DMS 273 treated with DMSO at 0.1 percent for 48 hours (cell line): ENCODE measurements around the gene TKFC.
"Not testable (repeated sequence)": the region's sequence is repeated elsewhere in the genome, so short reads cannot be mapped to it uniquely, and the experiment has no call there.

Source experiments
- DNase-seq: peaks from one replicate; lab custom pipeline; 2025; lab: John Stamatoyannopoulos, UW

TKFC gene

DNA sequence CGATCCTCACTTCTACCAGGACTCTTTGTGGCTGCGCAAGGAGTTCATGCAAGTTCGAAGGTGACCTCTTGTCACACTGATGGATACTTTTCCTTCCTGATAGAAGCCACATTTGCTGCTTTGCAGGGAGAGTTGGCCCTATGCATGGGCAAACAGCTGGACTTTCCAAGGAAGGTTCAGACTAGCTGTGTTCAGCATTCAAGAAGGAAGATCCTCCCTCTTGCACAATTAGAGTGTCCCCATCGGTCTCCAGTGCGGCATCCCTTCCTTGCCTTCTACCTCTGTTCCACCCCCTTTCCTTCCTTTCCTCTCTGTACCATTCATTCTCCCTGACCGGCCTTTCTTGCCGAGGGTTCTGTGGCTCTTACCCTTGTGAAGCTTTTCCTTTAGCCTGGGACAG, 35.6 kb downstream of the TKFC start:
- no peak for DNase-seq

DNA sequence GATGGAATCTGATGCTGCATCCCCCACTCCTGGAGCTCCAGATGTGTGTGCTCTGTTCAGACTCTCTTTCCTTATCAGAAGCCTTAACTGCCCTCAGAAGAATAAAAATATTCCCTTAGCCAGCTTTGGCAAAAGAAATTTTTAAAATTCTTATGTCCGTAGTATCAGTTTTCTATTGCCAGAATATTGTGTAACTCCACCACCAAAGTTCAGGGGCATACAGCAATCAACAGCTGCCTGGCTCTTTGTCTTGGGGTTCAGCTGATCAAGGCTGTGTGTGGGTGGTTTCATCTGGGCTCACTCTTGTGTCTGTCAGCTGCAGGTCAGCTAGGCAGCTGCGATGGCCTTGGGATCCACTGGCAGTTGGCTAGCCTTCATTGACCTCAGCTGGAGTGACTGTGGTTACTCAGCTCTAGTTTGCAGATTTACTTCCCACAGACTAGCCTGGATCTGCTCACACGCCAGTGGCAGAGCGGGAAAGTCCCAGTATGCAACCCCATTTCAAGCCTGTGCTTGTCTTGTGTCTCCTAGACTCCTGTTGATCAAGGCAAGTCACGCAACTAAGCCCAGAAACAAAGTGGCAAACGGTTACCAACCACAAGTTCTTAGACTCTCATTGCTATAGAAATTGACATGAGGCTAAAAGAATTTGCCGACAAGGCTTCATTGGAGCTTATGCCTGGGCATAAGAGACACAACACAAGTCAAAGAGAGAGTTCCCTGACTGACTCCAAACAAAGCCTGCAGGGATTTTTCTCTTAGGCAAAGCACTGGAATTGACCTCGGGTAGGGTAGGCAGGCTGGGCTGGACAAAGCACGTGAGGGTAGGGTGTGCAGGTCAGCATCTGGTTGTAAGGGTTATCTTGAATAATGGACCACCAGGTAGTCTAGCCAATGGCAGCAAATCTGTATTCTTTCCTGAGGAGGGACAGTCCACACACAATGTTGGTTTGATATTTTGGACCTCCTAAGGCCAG, 36.6 kb downstream of the TKFC start:
- no peak for DNase-seq

DNA sequence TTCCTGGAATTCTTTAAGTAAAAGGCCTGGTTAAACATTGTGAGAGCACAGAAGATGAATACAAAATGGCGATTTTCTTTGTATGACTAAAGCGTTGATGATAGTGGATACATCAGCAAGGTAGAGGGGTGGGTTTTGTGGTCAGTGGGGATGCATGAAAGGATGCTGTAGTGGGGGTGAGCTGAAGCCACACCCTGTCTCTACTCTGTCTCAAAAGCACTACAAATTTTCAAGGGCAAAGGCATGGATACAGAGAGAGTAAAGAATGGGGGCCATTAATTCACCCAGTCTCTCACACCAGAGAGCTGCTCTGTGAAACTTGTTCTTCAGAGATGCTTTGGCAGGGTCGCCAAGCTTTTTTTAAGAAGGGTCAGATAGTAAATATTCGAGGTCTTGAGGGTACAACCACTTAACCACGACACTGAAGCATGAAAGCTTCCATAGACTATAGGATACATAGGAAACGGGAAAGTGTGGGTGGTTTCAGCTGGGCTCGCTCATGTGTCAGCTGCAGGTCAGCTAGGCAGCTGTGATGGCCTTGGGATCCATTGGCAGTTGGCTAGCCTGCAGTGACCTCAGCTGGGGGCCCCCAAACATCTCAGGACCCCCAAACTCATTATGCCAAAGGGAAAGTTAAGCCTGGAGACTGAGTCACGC, 37.4 kb downstream of the TKFC start:
- DNase-seq, result no peak

DNA sequence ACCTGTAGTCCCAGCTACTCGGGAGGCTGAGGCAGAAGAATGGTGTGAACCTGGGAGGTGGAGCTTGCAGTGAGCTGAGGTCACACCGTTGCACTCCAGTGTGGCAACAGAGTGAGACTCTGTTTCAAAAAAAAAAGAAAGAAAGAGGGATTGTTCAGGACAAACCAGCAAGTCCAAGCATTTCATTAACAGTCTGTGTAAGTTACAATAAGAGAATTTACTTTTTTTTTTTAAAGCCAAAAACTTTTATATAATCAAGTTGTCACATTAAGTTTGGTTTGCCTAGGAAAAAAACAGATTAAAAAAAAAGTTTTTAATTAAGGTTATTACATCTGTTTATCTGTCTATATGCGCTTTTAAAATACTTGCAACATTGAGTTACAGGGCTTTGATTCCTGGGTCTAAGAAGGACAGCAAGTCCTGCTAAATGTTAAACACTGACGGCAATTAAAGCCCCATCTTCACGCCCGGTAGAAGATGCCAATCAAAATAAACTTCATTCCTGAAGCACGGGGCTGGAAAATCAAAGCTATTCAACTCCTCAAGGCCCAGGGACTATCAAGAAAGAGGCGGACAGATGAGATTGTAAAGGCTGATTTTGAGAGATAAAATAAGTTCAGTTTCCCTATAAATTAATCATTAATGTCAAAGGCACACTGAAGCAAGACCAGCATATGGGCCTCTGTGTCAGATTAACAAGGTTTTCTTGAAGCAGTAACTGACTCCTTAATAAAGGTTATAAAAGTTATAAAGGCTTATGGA, 39.8 kb downstream of the TKFC start:
- no peak for DNase-seq

DNA sequence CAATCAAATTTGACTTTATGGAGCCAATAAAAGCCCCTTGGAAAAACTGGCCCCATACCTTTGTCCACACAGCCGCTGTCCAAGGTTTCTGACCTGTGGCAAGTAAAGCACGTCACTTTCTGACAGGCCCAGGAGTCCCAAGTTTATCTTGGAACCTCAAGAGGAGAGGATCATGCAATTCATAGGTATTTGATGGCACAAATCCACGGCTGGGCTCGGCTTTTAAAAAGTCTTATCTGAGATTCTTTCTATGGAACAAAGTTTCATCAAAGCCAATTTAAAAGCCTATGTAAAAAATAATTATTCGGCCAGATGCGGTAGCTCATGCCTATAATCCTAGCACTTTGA, 42.7 kb downstream of the TKFC start:
- no peak for DNase-seq

DNA sequence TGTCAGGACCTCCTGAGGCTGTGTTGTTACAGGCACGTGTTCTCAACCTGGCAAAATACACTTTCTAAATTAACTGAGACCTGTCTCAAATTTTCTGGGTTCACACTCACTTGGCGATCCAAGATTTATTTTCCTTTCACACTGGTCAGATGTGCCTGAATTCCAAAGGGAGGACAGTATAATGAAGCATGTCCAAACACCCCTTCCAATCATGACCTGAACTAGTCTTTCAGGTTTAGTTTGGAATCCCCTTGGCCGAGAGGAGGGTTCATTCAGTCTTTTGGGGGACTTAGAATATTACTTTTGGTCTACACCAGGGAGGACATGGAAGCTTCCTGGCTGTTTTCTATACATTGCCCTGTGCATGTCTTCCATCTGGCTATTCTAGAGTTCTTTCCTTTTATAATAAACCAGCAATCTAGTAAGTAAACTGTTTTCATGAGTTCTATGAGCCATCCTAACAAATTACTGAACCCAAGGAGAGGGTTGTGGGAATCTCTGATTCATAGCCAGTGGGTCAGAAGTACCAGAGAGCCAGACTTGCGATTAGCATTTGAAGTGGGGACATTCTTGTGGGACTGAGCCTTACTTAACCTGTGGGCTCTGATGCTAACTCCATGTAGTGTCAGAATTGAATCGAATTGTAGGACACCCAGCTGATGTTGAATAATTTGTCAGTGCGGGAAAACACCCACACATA, 44.6 kb downstream of the TKFC start:
- no peak for DNase-seq

DNA sequence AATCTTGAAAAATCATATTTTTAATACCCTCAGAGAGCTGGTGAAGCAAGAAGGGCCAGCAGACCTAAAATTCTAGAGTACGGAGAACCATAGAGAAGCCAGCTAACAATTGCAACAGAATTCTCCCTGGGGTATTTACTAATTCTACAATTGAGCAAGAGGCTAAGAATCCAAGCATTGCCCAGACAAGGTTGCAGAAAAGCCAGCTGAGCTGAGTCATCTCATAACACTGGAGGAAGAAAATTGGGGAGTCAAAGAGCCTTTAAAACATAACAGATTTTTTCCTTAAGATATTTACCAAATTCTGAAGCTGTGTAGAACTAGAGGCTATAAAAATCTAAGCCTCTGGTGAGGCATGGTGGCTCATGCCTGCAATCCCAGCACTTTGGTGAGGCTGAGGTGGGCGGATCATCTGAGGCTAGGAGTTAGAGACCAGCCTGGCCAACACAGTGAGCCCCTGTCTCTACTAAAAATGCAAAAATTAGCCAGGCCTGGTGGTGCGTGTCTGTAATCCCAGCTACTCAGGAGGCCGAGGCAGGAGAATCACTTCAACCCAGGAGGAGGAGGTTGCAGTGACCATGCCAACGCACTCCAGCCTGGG, 45.8 kb downstream of the TKFC start:
- DNase-seq, result no peak

DNA sequence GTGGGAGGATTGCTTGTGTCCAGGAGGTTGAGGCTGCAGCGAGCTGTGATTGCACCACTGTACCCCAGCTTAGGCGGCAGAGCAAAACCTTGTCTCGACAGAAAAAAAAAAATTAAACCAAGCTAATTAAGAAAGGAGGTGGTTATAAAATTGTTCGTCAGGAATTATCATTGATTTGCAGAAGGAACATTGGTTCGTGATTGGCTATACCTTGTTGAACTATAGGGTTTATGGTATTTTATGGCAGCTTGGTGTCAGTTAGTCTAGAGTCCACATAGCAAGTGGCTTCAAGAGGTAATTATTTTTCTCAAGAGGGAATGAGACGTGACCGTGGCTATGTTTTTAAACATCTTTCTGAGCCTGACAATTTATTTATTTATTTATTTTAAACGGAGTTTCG, 47.9 kb downstream of the TKFC start:
- DNase-seq, result no peak

DNA sequence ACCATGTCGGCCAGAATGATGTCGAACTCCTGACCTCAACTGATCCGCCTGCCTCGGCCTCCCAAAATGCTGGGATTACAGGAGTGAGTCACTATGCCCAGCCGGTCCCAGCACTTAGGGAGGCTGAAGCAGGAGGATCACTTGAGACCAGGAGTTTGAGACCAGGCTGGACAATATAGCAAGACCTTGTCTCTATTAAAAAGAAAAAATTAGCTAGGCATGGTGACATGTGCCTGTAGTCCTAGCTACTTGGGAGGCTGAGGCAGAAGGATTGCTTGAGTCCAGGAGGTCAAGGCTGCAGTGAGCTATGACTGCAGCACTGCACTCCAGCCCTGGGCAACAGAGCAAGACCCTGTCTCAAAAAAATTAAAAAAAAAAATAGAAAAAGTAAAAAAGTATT, 50.8 kb downstream of the TKFC start:
- not testable (repeated sequence) for DNase-seq

DNA sequence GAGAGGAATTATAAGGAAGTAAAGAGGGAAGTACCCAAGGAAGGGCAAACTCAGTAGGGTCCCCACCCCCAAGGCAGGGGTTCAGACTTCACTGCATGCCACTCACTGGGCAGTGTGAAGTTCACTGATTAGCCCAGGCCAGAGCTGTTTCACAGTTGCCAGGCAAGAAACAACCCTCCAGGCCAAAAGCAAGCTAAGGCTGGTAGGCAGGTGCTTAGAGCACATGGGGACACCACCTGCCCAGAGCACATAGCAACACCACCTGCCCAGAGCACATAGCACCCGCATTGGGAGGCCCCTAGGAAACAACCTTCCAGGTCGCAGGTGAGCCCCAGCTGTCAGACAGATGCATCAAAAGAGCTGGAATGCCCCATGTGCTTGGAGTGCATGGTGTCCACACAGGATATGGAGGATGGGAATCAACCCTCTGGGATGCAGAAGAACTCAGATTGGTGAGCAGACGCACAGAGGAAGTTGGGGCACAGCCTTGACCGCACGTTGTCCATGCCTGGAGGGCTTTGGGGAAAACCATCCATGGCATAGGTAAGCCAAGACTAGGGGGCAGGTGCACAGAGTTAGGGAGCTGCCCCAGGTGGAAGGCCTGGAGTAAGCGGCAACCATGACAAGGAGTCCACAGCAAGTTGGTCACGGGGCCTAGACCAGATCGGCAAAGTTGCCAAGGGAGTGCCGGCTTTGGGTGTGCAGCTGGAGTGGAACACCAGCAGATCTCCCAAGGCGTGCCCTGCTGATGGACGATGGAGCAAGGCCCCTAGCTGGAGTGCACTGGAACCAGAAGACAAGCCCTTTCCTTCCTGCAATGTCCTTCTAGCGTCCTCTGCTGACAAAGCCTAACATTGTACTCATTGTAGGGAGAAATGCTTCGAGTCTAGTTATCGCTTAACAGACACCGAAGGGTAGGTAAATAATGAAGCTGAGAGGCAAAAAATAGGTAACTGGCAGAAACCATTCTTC, 51.5 kb downstream of the TKFC start:
- DNase-seq, result no peak

DNA sequence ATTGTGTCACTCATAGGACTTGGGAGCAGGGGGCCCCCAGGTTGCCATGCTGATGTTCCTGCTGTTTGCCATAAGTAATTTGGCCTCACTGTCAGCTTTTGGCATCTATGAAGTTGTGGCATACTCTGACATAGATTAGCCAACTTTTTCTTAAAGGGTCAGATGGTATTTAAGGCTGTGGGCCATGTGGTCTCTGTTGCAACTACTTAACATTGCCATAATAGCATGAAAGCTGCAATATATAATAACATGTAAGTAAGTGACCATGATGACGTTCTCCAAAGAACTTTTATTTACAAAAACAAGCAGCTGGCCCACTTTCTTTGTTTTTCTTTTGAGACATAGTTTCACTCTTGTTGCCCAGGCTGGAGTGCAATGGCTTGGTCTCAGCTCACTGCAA, 57.1 kb downstream of the TKFC start:
- no peak for DNase-seq

DNA sequence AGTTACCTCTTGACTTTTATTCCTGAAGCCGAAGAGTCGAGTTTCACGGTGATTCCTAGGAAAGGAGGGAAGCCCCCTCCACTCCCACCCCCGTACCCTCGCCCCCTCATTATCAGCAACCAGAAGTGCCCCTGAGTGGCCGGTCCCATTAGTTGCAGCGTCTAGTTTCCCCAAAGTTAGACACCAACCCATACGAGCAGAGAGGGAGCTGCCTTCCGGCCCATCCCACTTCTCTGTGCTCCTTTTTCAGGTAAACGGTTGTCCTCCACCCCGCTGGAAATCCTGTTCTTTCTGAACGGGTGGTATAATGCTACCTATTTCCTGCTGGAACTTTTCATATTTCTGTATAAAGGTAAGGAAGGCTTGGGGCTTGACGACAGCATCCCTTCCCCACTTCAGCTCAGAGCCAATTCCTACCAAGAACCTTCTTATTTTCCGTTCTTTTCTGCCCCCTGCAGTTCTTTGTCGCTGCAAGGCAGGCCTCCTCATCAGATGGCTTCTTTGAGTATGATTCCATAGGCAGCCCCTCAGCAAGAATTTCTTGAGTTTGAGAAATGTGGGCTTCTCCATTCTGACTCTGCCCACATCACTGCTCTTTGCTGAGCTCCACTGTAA, 60.1 kb downstream of the TKFC start:
- DNase-seq, result no peak
